GM21825 (cell line): ENCODE data around the gene PSEN2.
"Not testable (repeated sequence)": the region's sequence is repeated elsewhere in the genome, so short reads cannot be mapped to it uniquely, and the experiment has no call there.

Experiments used
- ATAC-seq: cut with Tn5 transposase; IDR thresholded peaks from one replicate; pipeline ENCODE4 v1.9.1; 2021; ENCODE audit warnings: mild to moderate bottlenecking, moderate library complexity; ENCODE audit not compliant: unreplicated experiment

Gene PSEN2

GRCh38 chr1:226870401-226871279, at the start of gene PSEN2:
TSS of gene PSEN2 (plus strand) at chr1:226870616. CDS start at chr1:226881908, 11,292 bp downstream.
- ATAC-seq: peak; percentile 92

- ATAC-seq: no peak
Observed at GRCh38 chr1:226820941-226821718, 49.3 kb upstream of the PSEN2 start.

GRCh38 chr1:226821719-226822085, 48.7 kb upstream of the PSEN2 start:
- no peak for ATAC-seq

- ATAC-seq: no peak
Observed at GRCh38 chr1:226823643-226824042, 46.8 kb upstream of the PSEN2 start.

- no peak for ATAC-seq
Observed at GRCh38 chr1:226825037-226825745, 45.2 kb upstream of the PSEN2 start.

GRCh38 chr1:226825746-226826100, 44.7 kb upstream of the PSEN2 start:
- no peak for ATAC-seq

- ATAC-seq: no peak
Observed at GRCh38 chr1:226826479-226827261, 43.7 kb upstream of the PSEN2 start.

GRCh38 chr1:226827458-226827857, 43.0 kb upstream of the PSEN2 start:
- no peak for ATAC-seq

GRCh38 chr1:226827968-226828513, 42.4 kb upstream of the PSEN2 start:
- peak; percentile 96 for ATAC-seq

GRCh38 chr1:226829105-226829504, 41.3 kb upstream of the PSEN2 start:
- no peak for ATAC-seq

- no peak for ATAC-seq
Observed at GRCh38 chr1:226831953-226832352, 38.5 kb upstream of the PSEN2 start.

- no peak for ATAC-seq
Observed at GRCh38 chr1:226832613-226833012, 37.8 kb upstream of the PSEN2 start.

GRCh38 chr1:226834179-226834578, 36.2 kb upstream of the PSEN2 start:
- ATAC-seq: not testable (repeated sequence)

- not testable (repeated sequence) for ATAC-seq
Observed at GRCh38 chr1:226835396-226835795, 35.0 kb upstream of the PSEN2 start.

- not testable (repeated sequence) for ATAC-seq
Observed at GRCh38 chr1:226837966-226838365, 32.5 kb upstream of the PSEN2 start.

GRCh38 chr1:226838456-226838855, 32.0 kb upstream of the PSEN2 start:
- no peak for ATAC-seq

- no peak for ATAC-seq
Observed at GRCh38 chr1:226845624-226846023, 24.8 kb upstream of the PSEN2 start.

GRCh38 chr1:226846786-226847185, 23.6 kb upstream of the PSEN2 start:
- no peak for ATAC-seq

GRCh38 chr1:226854548-226854947, 15.9 kb upstream of the PSEN2 start:
- ATAC-seq: not testable (repeated sequence)

GRCh38 chr1:226862890-226863289, 7.5 kb upstream of the PSEN2 start:
- ATAC-seq: no peak
